ENCODE data around the gene ENG.

DNA sequence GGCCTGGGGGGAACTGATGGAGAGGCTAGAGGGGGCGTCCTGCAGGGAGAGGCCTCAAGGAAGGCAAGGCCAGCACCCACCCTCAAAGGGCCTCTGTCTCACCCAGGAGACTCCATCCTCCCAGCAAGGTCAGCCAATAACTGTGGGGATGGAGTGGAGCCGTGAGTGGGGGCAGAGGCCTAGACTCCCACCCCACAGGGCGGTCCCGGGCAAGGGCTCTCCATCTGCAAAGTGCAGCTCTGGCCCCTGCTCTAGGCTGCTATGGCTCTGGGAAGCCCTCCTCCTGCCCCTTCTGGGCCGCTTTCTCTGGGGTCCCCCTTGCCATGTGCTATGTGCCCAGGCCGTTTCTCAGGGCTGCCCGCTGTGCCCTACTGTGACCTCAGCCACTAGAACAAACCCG is 37.7 kb downstream of the ENG start:
- TF ChIP-seq CTCF (IDR thresholded peaks at IDR 0.05) (no peak), POLR2A (IDR thresholded peaks at IDR 0.05) (no peak)

All from heart left ventricle (tissue), 13 donors.